GM19463 (cell line): ENCODE data around the gene PDK1.

ENCODE experiments used
- ATAC-seq: cut with Tn5 transposase; IDR thresholded peaks from one replicate; pipeline ENCODE4 v1.9.1; 2021; ENCODE audit warnings: mild to moderate bottlenecking, moderate library complexity; ENCODE audit not compliant: unreplicated experiment

Gene PDK1

DNA sequence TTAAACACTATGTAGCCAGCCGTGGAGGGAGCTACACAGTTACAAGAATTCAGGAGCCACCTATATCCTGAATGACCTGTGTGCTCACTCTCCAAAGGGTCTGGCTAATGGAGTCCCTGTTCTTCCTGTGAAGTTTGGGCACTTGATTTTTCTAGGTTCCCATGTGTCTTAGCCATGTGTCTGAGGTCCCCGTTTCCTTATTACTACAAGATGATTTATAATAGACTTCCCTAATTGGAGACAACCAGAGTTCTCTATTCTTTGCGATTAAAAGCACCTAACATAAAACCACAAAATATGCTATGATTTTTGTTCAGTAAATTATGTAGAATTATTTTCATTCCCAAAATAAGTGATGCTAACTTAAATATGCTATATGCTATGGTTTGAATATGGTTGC is 83.4 kb downstream of the PDK1 start:
- no peak for ATAC-seq

DNA sequence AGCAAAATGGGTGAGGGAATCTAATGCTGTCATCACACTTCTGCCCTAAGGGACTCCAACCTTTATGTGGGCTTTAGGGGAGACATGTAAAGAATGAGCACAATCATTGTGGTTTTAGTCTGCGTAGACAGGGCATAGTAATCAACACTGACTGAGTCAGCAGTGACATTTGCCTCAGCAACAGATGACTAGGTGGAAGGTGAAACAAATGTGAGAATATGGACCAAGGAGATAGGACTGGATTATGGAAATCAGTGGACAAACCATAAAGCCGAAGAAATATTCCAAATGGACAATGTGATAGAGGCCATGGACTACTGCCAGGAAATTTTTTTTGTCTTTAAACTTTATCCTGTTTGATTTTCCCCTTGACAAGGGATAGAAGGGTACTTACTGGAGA is 83.9 kb downstream of the PDK1 start:
- ATAC-seq: no peak

DNA sequence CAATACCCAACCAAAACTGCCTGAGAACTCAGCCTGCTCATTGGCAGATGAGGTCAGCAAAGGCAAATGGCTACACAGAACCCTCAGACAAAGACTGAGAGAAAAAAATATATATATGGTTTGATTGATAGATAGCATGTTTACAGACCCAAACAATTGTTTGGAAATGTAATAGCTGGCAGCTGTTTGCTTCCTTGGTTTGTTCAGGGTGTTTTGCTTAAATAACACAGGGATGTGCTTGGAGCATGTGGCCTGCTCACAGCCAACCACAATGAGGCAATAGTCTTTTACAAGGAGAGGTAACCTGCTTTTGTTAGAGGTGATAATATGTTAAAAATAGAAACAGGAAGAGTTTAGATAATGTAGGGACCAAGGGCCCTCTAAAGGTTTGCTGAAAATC is 84.5 kb downstream of the PDK1 start:
- ATAC-seq: no peak

DNA sequence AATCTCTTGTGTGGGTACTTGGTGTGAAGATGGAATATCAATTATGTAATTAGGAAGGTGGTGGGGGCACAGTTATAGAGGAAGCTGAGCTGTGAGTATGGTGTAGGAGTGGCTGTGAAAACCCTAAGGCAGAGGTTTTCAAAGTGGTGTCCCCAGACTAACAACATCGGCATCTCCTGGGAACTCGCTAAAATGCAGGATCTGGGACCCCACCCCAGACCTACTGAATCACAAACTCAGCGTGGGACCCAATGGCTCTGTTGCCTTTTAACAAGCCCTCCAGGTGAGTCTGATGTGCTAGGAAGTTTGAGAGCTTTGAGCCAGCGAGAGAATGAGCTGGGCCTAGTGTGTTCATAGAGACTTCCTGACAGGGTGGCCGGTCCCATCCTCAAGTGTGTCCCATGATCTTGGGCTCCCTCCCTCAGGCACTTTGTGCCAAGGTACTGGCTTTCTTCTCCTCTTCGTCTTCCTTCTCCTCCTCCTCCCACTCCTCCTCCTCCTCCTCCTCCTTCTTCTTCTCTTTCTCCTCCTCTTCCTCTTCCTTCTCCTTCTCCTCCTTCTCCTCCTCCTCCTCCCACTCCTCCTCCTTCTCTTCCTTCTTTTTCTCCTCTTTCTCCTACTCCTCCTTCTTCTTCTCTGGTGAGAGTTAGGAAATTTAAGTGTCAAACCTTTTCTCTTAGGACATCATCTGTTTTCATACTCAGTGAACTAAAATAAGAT is 86.6 kb downstream of the PDK1 start:
- no peak for ATAC-seq

DNA sequence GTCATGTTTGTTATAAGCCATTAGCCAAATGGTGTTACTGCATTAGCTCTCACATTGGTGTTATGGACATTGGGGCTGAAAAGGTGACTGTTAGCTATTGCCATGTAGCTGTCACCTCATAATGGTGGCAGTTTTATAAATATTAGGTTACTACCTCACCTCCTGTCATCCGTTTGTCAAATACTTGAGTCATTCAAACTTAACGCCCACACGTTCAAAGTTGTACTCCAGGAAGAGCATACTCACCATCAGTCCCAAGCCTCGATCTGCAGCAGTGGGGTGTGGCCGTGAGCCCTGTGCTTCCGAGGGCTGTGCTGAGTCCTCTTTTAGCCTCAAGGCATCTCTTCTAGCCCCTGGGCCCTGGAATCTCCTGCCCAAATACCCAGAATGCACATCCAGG is 87.3 kb downstream of the PDK1 start:
- ATAC-seq: no peak

DNA sequence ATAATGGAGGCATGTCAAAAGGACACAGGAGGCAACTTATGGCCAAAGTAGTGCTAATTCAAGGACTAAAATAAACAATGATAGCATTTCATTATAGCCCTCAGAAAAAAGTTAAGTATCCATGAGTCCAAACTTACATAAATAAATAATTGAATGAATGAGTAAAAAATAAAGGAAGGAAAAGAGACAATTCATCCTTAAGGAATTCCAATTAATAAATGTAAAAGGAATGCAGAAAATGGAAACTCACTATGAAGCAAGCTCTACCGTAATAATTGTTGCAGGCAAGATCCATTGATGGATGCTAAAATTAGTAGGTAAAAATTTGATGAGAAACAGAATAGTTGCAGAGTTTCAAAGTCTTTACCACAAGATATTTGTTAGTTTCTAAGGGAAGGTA is 91.5 kb downstream of the PDK1 start:
- ATAC-seq: no peak

DNA sequence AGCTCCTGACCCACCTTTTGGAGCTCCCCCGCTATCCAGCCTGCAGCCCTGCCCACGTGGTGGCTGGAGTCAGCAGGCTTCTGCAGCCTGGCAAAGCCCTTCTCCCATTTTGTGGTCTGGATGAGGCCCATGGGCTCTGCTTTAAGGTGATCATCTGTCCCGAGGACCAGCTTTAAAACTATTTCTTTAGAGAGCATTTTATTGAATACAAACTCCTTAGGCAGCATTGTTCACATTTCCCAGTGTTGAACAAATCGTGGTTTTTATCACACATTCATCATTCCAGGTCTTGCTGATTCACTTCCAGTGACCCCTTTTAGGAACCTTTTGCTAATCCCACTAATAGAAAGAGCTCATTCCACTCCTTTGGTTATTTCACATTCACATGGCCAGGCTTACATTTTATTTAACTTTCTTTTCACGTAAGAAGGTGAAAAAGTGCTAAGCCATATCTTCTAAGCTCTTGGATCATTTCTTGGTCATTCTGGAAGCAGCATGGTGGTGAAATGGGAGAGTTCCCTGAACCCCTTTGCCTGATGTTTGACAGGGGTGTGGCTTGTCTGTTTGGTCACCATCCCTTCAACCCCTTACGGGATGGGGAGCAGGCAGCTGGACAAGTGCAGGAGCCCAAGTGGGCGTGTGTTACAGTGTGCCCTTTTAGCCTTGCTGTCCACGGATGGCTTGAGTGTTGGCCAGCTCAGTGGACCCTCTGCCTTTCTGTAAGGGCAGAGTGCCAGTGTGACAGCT is 99.4 kb downstream of the PDK1 start:
- no peak for ATAC-seq

DNA sequence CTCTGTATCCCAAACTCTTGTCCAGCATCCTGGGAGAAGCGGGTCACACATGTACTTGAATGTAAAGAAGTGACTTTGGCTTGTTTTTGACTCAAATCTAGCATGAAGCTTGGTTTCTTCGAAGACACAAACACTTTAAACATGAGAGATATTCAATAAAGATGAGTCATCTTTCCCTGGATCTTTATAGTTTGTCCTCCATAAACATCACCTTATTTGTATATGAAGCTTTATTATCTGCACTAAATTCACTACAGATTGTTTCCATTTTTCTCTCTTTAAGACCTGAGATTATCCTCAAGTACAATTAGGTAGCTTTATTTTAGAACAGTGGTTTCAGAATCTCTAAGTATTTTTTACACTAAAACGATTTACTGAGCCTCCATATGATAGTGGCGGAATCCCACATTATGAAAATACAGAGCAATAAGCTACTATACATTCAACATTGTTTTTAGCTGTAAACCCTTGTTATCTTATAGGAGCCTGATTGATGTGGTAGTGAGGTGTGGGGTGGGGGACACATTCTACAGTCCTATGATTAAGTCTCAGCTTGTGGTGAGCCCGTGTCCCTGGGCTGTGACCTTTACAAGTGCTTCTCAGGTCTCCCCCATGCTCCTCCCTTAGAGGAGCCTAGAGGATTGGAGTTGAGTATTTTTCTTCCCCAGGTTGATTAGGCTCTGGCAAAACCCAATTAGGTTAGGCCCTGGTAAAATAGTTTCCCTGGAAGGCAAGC is 100.1 kb downstream of the PDK1 start:
- no peak for ATAC-seq
